Erythroblast (primary cell): ENCODE data around the gene EPN3.

Experiments
- GATA1 ChIP-seq: IDR thresholded peaks from 2 replicates; pipeline ENCODE4 v1.6.1; 2011; ENCODE audit warnings: low read depth, mild to moderate bottlenecking, control low read depth, low read length, moderate library complexity
- POLR2A ChIP-seq: IDR thresholded peaks from 2 replicates; pipeline ENCODE4 v1.6.1; 2011; ENCODE audit warnings: mild to moderate bottlenecking, low read length

- TF ChIP-seq POLR2A: no peak
- no peak for TF ChIP-seq GATA1
These were observed 34.3 kb upstream of the EPN3 start for GRCh38 chr17:50498021-50498874.
